HepG2 (cell line): ENCODE measurements around the gene MED13. TPM values are rescaled to one million over a fixed set of nuclear protein-coding genes. Genes with fewer than 3 reads are reported as not detected.
A peak's percentile ranks its signal among the peaks of the same experiment; 100 is the strongest.

Experiments used
- ATAC-seq: fragments of 200-7000 bp; cut with Tn5 transposase; 3 replicates; pipeline ENCODE4 v1.9.1; 2020; ENCODE audit warnings: mild to moderate bottlenecking, moderate library complexity
- BruUV-seq: library from RNA; stranded (reverse); fragments of 400-500 nt; replicated peaks from 2 replicates; lab custom pipeline; 2021; lab: Mats Ljungman, UMichigan
- CTCF ChIA-PET: fragments of 300-600 bp; formaldehyde crosslinking; extraction: SDS; loops from one replicate; lab custom pipeline; 2021; ENCODE audit warnings: low total read pairs, inconsistent platforms, low intra/inter-chr PET ratio; lab: Yijun Ruan, JAX
- POLR2A ChIA-PET: fragments of 350-600 bp; sonication (Branson Sonifier 250); formaldehyde crosslinking; loops from one replicate; lab custom pipeline; 2020; ENCODE audit warnings: antibody characterized with exemption, inconsistent platforms; lab: Yijun Ruan, JAX
- DNase-seq: peaks from one replicate; pipeline ENCODE4 v3.0.0-alpha.2; 2015; ENCODE audit warnings: low spot score
- FAIRE-seq: peaks from 3 replicates; lab custom pipeline; 2011; peaks lifted over from hg19 to GRCh38; lab: Jason Lieb, UNC
- H2AFZ ChIP-seq: one replicate; pipeline ENCODE4 v1.6.1; 2011; ENCODE audit warnings: low read length, inconsistent platforms
- H3K27ac ChIP-seq: fragments of 300-600 bp; 3 replicates; pipeline ENCODE4 v1.8.0; 2011; ENCODE audit warnings: mixed run types, mild to moderate bottlenecking, mixed read lengths, low read length, inconsistent platforms; ENCODE audit not compliant: insufficient read depth; ENCODE audit errors: extremely low read length
- H3K27me3 ChIP-seq, 2 experiments: fragments of 200-600 bp in 1 of 2; 2 replicates in 1 of 2; 3 replicates in 1 of 2; pipeline versions ENCODE4 v1.6.0 to v1.8.0; 2011; ENCODE audit warnings: low read length in 2 of 2, mild to moderate bottlenecking in 2 of 2, moderate library complexity in 2 of 2, inconsistent platforms in 1 of 2; ENCODE audit not compliant: insufficient read depth in 2 of 2, control insufficient read depth in 1 of 2
- H3K36me3 ChIP-seq, 2 experiments: fragments of 200-600 bp in 1 of 2; replicated peaks in 1 of 2; 2 replicates in 1 of 2; 3 replicates in 1 of 2; pipeline versions ENCODE4 v1.5.1 to v1.8.0; 2011; ENCODE audit warnings: low read length in 2 of 2, inconsistent platforms in 1 of 2; ENCODE audit not compliant: insufficient read depth in 2 of 2, control insufficient read depth in 1 of 2
- H3K4me1 ChIP-seq: 2 replicates; pipeline ENCODE4 v1.5.1; 2012; ENCODE audit warnings: low read length, inconsistent platforms; ENCODE audit not compliant: insufficient read depth
- H3K4me2 ChIP-seq: 2 replicates; pipeline ENCODE4 v1.6.0; 2011; ENCODE audit warnings: low read depth, low read length, inconsistent platforms
- H3K4me3 ChIP-seq, 3 experiments: fragments of 200-600 bp in 1 of 3; sonication (generic), shearing (Covaris generic) in 1 of 3; replicated peaks in 1 of 3; 2 replicates each; pipeline ENCODE4 v1.5.1; 2011 to 2016; ENCODE audit warnings: low read length in 3 of 3, inconsistent platforms in 2 of 3, low read depth in 2 of 3, mild to moderate bottlenecking in 2 of 3, control low read depth in 1 of 3, mixed read lengths in 1 of 3; ENCODE audit not compliant: insufficient read depth in 1 of 3
- H3K79me2 ChIP-seq: one replicate; pipeline ENCODE4 v1.6.1; 2011; ENCODE audit warnings: low read length, inconsistent platforms; ENCODE audit not compliant: insufficient read depth
- H3K9ac ChIP-seq: 2 replicates; pipeline ENCODE4 v1.6.0; 2011; ENCODE audit warnings: mild to moderate bottlenecking, low read depth, low read length, inconsistent platforms; ENCODE audit not compliant: insufficient read depth
- H3K9me3 ChIP-seq: 2 replicates; pipeline ENCODE4 v1.5.1; 2012; ENCODE audit warnings: mild to moderate bottlenecking, low read length
- H4K20me1 ChIP-seq: 2 replicates; pipeline ENCODE4 v1.6.0; 2011; ENCODE audit warnings: inconsistent platforms, mild to moderate bottlenecking, low read length, moderate library complexity; ENCODE audit not compliant: insufficient read depth
- ATF1 ChIP-seq: IDR thresholded peaks from 2 replicates; pipeline ENCODE4 v1.6.1; 2016; ENCODE audit warnings: mild to moderate bottlenecking, control low read depth
- GATA4 ChIP-seq: sonication (generic); IDR thresholded peaks from 2 replicates; pipeline ENCODE4 v1.6.1; 2016; ENCODE audit warnings: antibody characterized with exemption, low read depth, borderline replicate concordance
- HHEX ChIP-seq: IDR thresholded peaks from 2 replicates; pipeline ENCODE4 v1.6.1; 2016; ENCODE audit warnings: control low read depth
- HNF4A ChIP-seq: sonication (generic); formaldehyde crosslinking; IDR thresholded peaks from 2 replicates; pipeline ENCODE4 v1.4.0; 2020; ENCODE audit warnings: missing genetic modification reagents
- KLF12 ChIP-seq: sonication (generic); formaldehyde crosslinking; IDR thresholded peaks from 2 replicates; pipeline ENCODE4 v1.4.0; 2020; ENCODE audit warnings: missing genetic modification reagents, borderline replicate concordance
- KLF9 ChIP-seq: IDR thresholded peaks from 2 replicates; pipeline ENCODE4 v1.6.1; 2016; ENCODE audit warnings: low read depth
- SRF ChIP-seq: IDR thresholded peaks from 2 replicates; pipeline ENCODE4 v1.6.1; 2011; ENCODE audit warnings: mild to moderate bottlenecking, low read depth, low read length, moderate library complexity
- TEAD2 ChIP-seq: sonication (generic); formaldehyde crosslinking; IDR thresholded peaks from 2 replicates; pipeline ENCODE4 v1.9.0; 2021; ENCODE audit warnings: missing genetic modification reagents
- ZBTB7A ChIP-seq: sonication (generic); formaldehyde crosslinking; IDR thresholded peaks from 2 replicates; pipeline ENCODE4 v1.8.0; 2022; ENCODE audit warnings: mild to moderate bottlenecking, missing genetic modification reagents
- ZMAT3 ChIP-seq: sonication (generic); formaldehyde crosslinking; conservative IDR thresholded peaks from 2 replicates; pipeline ENCODE4 v1.7.0; 2021; ENCODE audit warnings: missing genetic modification reagents
- ZNF292 ChIP-seq: sonication (generic); formaldehyde crosslinking; IDR thresholded peaks from 2 replicates; pipeline ENCODE4 v1.8.1; 2022; ENCODE audit warnings: mild to moderate bottlenecking, low read depth, missing genetic modification reagents, borderline replicate concordance
- ZNF383 ChIP-seq: sonication (generic); formaldehyde crosslinking; IDR thresholded peaks from 2 replicates; pipeline ENCODE4 v1.4.0; 2020; ENCODE audit warnings: missing genetic modification reagents, mild to moderate bottlenecking, borderline replicate concordance
- WGBS: methylation state at CpG from one replicate; pipeline ENCODE4 v1.1.6; 2017; ENCODE audit warnings: low lambda C conversion rate; 5-methylcytosine and 5-hydroxymethylcytosine counted together
- in situ Hi-C: cut with HindIII; loops from 2 replicates; pipeline ENCODE4 v1.10.0; 2017; ENCODE audit warnings: low pct_unique_long_range_greater_than_20kb; ENCODE audit not compliant: extremely low pct_ligation_motif_present
- intact Hi-C: fragments of 100-400 bp; cut with micrococcal nuclease; formaldehyde crosslinking; loops from one replicate; pipeline ENCODE4 v1.10.0; 2022; ENCODE audit not compliant: unreplicated experiment
- polyA plus RNA-seq, 8 experiments: library from polyadenylated mRNA; depleted of rRNA in 3 of 8; stranded (reverse) in 7 of 8; unstranded in 1 of 8; fragments of >200 nt; fragmentation: Illumina TruSeq in 4 of 8; extraction: Trizol in 4 of 8; gene quantifications; 2 replicates each; pipeline versions ENCODE4 v1.2.1 to v1.2.3, GENCODE V29; 2011 to 2016; ENCODE audit warnings: low read depth in 4 of 8, missing spikeins in 1 of 8, mixed read lengths in 1 of 8; ENCODE audit not compliant: insufficient read depth in 1 of 8
- total RNA-seq, 5 experiments: library from RNA; depleted of rRNA; stranded (reverse); fragments of >200 nt; fragmentation: Illumina TruSeq; extraction: Trizol; gene quantifications; 2 replicates each; pipeline ENCODE4 v1.2.3, GENCODE V29; 2016; ENCODE audit warnings: low read depth in 1 of 5
- TF ChIP-seq, protein P1 (sequence below): sonication (generic); formaldehyde crosslinking; IDR thresholded peaks from 2 replicates; pipeline ENCODE4 v1.5.1; 2020; ENCODE audit warnings: mild to moderate bottlenecking, moderate library complexity, missing genetic modification reagents
- TF ChIP-seq, protein P2 (sequence below): sonication (generic); formaldehyde crosslinking; IDR thresholded peaks from 2 replicates; pipeline ENCODE4 v1.8.1; 2023; ENCODE audit warnings: mild to moderate bottlenecking, missing genetic modification reagents, borderline replicate concordance
- TF ChIP-seq, protein P3 (sequence below): IDR thresholded peaks from 2 replicates; pipeline ENCODE4 v1.6.1; 2016; ENCODE audit warnings: low read depth, missing genetic modification reagents, missing compliant biosample characterization
- TF ChIP-seq, protein P4 (sequence below): sonication (generic); formaldehyde crosslinking; IDR thresholded peaks from 2 replicates; pipeline ENCODE4 v1.5.1; 2020; ENCODE audit warnings: mild to moderate bottlenecking, missing genetic modification reagents, borderline replicate concordance
- TF ChIP-seq, protein P5 (sequence below): sonication (generic); formaldehyde crosslinking; IDR thresholded peaks from 2 replicates; pipeline ENCODE4 v1.8.0; 2022; ENCODE audit warnings: missing genetic modification reagents, low read depth, mild to moderate bottlenecking, borderline replicate concordance

The MED13 gene
- total and polyA plus RNA-seq, 2 of the 13 experiments (the other 11 are each of a cell fraction or from before 2014, with no cell fraction given) = 27.4 to 69.1 TPM

DNA sequence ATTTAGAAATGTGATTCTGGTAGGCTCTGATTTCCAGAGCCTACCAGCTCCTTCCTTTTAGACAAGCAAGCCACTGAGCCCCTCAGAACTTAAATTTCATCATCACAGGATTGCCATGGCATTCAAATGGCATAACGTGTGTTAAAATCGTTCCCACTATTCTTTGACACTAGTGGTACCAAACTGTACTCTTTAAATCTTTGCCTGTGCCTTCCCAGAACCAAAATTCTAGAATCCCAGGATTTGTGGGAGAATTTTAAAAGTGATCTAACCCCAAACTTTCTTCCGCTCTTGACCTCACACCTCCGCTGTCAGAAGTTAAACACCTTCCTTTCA is 137.0 kb downstream of the MED13 start:
- Histone ChIP-seq H2AFZ (peak overlapping the region; percentile 97), H3K9me3 (no peaks in the 10 kb centered on the region), H4K20me1 (no peaks in the 10 kb centered on the region), H3K4me3 (peak overlapping the region; percentile 92 to 96 (median 94)), H3K4me2 (peak overlapping the region; percentile 96), H3K27me3 (peaks cover 0 to 2% of the 10 kb centered on the region in 2 experiments; a peak in 2 of 5 replicates), H3K9ac (peak overlapping the region; percentile 96), H3K27ac (peak overlapping the region; percentile 80), H3K36me3 (peaks cover 3 to 13% of the 10 kb centered on the region in 2 experiments; a peak in 4 of 5 replicates), H3K79me2 (peaks cover 18% of the 10 kb centered on the region), H3K4me1 (peaks cover 19% of the 10 kb centered on the region)
- 36% methylated on average over 4 of the region's 4 CpGs for WGBS
- ChIA-PET POLR2A (interaction anchor here (0.8 to 1.4 kb wide), 3 partner anchors 14 to 181 kb away, joined by 3 to 4 read pairs (median 3); partner anchors contain the start of gene BRIP1), CTCF (no interaction called here)
- intact Hi-C loops (no loop called here), in situ Hi-C loops (no loop called here)
- TSS peak; percentile 88 for BruUV-seq
- FAIRE-seq = no peak
- peak; percentile 15 for ATAC-seq
- no peak for DNase-seq
- TF ChIP-seq, protein P1, sequence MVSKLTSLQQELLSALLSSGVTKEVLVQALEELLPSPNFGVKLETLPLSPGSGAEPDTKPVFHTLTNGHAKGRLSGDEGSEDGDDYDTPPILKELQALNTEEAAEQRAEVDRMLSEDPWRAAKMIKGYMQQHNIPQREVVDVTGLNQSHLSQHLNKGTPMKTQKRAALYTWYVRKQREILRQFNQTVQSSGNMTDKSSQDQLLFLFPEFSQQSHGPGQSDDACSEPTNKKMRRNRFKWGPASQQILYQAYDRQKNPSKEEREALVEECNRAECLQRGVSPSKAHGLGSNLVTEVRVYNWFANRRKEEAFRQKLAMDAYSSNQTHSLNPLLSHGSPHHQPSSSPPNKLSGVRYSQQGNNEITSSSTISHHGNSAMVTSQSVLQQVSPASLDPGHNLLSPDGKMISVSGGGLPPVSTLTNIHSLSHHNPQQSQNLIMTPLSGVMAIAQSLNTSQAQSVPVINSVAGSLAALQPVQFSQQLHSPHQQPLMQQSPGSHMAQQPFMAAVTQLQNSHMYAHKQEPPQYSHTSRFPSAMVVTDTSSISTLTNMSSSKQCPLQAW (CRISPR knock-in tag) = 0 out of 2 replicates have a peak, but pooled peaks have one; percentile 15
- peak; percentile 45; the same call in 1 of the 2 replicates for TF ChIP-seq ATF1 (CRISPR knock-in tag)
- TF ChIP-seq HHEX = no peak
- TF ChIP-seq SRF = no peak
- TF ChIP-seq GATA4 = peak; percentile 39
- TF ChIP-seq, protein P2, sequence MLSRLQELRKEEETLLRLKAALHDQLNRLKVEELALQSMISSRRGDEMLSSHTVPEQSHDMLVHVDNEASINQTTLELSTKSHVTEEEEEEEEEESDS = no peak
- TF ChIP-seq ZMAT3 (CRISPR knock-in tag) = no peak
- TF ChIP-seq ZNF292 (CRISPR knock-in tag) = no peak
- no peak for TF ChIP-seq KLF12 (CRISPR knock-in tag)
- TF ChIP-seq, protein P3, sequence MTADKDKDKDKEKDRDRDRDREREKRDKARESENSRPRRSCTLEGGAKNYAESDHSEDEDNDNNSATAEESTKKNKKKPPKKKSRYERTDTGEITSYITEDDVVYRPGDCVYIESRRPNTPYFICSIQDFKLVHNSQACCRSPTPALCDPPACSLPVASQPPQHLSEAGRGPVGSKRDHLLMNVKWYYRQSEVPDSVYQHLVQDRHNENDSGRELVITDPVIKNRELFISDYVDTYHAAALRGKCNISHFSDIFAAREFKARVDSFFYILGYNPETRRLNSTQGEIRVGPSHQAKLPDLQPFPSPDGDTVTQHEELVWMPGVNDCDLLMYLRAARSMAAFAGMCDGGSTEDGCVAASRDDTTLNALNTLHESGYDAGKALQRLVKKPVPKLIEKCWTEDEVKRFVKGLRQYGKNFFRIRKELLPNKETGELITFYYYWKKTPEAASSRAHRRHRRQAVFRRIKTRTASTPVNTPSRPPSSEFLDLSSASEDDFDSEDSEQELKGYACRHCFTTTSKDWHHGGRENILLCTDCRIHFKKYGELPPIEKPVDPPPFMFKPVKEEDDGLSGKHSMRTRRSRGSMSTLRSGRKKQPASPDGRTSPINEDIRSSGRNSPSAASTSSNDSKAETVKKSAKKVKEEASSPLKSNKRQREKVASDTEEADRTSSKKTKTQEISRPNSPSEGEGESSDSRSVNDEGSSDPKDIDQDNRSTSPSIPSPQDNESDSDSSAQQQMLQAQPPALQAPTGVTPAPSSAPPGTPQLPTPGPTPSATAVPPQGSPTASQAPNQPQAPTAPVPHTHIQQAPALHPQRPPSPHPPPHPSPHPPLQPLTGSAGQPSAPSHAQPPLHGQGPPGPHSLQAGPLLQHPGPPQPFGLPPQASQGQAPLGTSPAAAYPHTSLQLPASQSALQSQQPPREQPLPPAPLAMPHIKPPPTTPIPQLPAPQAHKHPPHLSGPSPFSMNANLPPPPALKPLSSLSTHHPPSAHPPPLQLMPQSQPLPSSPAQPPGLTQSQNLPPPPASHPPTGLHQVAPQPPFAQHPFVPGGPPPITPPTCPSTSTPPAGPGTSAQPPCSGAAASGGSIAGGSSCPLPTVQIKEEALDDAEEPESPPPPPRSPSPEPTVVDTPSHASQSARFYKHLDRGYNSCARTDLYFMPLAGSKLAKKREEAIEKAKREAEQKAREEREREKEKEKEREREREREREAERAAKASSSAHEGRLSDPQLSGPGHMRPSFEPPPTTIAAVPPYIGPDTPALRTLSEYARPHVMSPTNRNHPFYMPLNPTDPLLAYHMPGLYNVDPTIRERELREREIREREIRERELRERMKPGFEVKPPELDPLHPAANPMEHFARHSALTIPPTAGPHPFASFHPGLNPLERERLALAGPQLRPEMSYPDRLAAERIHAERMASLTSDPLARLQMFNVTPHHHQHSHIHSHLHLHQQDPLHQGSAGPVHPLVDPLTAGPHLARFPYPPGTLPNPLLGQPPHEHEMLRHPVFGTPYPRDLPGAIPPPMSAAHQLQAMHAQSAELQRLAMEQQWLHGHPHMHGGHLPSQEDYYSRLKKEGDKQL = no peak
- TF ChIP-seq, protein P4, sequence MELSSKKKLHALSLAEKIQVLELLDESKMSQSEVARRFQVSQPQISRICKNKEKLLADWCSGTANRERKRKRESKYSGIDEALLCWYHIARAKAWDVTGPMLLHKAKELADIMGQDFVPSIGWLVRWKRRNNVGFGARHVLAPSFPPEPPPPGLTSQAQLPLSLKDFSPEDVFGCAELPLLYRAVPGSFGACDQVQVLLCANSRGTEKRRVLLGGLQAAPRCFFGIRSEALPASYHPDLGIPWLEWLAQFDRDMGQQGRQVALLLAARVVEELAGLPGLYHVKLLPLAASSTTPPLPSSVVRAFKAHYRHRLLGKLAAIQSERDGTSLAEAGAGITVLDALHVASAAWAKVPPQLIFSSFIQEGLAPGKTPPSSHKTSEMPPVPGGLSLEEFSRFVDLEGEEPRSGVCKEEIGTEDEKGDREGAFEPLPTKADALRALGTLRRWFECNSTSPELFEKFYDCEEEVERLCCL (CRISPR knock-in tag) = 0 out of 2 replicates have a peak, but pooled peaks have one; percentile 38
- TF ChIP-seq, protein P5, sequence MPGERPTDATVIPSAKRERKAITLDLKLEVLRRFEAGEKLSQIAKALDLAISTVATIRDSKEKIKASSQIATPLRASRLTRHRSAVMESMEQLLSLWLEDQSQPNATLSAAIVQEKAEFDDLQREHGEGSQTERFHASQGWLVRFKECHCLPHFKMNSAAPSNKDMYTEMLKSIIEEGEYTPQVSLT (CRISPR knock-in tag) = no peak
- no peak for TF ChIP-seq ZBTB7A
- no peak for TF ChIP-seq TEAD2 (CRISPR knock-in tag)
- TF ChIP-seq KLF9 (CRISPR knock-in tag) = 0 out of 2 replicates have a peak, but pooled peaks have one; percentile 18
- TF ChIP-seq ZNF383 (CRISPR knock-in tag) = no peak
- TF ChIP-seq HNF4A (CRISPR knock-in tag) = no peak
